Omental fat pad (tissue), 4 donors: ENCODE measurements around the gene ETV1. TPM values are rescaled to one million over a fixed set of nuclear protein-coding genes. Genes with fewer than 3 reads are reported as not detected.

Experiments used
- ATAC-seq: fragments of 150-250 bp; one replicate; pipeline ENCODE4 v1.9.1; 2016; ENCODE audit warnings: mild to moderate bottlenecking, moderate library complexity; ENCODE audit not compliant: low FRiP score
- DNase-seq: peaks from one replicate; pipeline ENCODE4 v3.0.0-alpha.2; 2019; ENCODE audit warnings: low spot score
- CTCF ChIP-seq, 3 donors: fragments of 450-650 bp; IDR thresholded peaks; one replicate each; pipeline ENCODE4 v1.5.1; 2016 to 2017; ENCODE audit warnings: antibody characterized with exemption in 3 of 3, mild to moderate bottlenecking in 3 of 3, moderate library complexity in 2 of 3
- total RNA-seq, 4 donors: library from RNA; depleted of rRNA; stranded (reverse); fragments of >200 nt; gene quantifications; one replicate each; pipeline ENCODE4 v1.1.0, GENCODE V29; 2016

The ETV1 gene
- total RNA-seq, 4 donors from 2014 or later = 1.3 to 8.8 (median 4.6) TPM

GRCh38 chr7:13991791-13992595, 2.5 kb upstream of the ETV1 start:
- no peak for DNase-seq
- no peak for TF ChIP-seq CTCF (IDR thresholded peaks at IDR 0.05)
- ATAC-seq = no peak

- DNase-seq (peak; percentile 98), ATAC-seq (peak; percentile 99)
- no peak for TF ChIP-seq CTCF (IDR thresholded peaks at IDR 0.05)
These were observed 1.7 kb upstream of the ETV1 start for GRCh38 chr7:13990984-13991790.

- peak; percentile 25 for DNase-seq
- ATAC-seq = peak; percentile 13
- no peak for TF ChIP-seq CTCF (IDR thresholded peaks at IDR 0.05)
These were observed 985 bp upstream of the ETV1 start for GRCh38 chr7:13990319-13990983.

- no peak for TF ChIP-seq CTCF (IDR thresholded peaks at IDR 0.05)
- ATAC-seq = peak; percentile 34
- no peak for DNase-seq
These were observed 461 bp upstream of the ETV1 start for GRCh38 chr7:13989949-13990305.

GRCh38 chr7:13988731-13989125, 738 bp downstream of the ETV1 start:
- ATAC-seq (no peak), DNase-seq (no peak)
- TF ChIP-seq CTCF (IDR thresholded peaks at IDR 0.05) = no peak

GRCh38 chr7:13988065-13988464, 1.4 kb downstream of the ETV1 start:
- TF ChIP-seq CTCF (IDR thresholded peaks at IDR 0.05) = no peak
- ATAC-seq (no peak), DNase-seq (no peak)
